Measurements from ENCODE around the gene ADAMTS19.

DNA sequence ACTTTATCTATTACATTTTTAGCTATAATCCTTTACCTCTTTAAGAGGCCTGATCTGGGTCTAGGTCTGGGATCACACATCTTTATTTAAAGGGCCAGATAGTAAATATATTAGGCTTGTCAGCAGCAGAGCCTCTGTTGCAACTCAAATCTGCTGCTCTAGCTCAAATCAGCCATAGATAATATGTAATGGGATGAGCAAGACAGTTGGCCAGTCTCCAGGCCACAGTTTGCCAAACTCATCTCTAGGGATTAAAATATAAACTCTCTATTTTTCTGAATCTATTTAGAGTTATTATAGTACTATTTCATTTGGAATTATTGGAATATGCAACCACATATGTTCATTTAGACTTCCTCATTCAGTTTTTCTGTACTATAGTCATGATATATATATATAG is 171.9 kb downstream of the ADAMTS19 start:
- TF ChIP-seq, protein P1, sequence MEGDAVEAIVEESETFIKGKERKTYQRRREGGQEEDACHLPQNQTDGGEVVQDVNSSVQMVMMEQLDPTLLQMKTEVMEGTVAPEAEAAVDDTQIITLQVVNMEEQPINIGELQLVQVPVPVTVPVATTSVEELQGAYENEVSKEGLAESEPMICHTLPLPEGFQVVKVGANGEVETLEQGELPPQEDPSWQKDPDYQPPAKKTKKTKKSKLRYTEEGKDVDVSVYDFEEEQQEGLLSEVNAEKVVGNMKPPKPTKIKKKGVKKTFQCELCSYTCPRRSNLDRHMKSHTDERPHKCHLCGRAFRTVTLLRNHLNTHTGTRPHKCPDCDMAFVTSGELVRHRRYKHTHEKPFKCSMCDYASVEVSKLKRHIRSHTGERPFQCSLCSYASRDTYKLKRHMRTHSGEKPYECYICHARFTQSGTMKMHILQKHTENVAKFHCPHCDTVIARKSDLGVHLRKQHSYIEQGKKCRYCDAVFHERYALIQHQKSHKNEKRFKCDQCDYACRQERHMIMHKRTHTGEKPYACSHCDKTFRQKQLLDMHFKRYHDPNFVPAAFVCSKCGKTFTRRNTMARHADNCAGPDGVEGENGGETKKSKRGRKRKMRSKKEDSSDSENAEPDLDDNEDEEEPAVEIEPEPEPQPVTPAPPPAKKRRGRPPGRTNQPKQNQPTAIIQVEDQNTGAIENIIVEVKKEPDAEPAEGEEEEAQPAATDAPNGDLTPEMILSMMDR (IDR thresholded peaks at IDR 0.05; ENCODE audit: insufficient read depth, low read length), result no peak
- TF ChIP-seq POLR2AphosphoS5 (IDR thresholded peaks at IDR 0.05; ENCODE audit: low read depth) (no peak), GABPA (IDR thresholded peaks at IDR 0.05; ENCODE audit: low read depth) (no peak)
